ENCODE results near the gene LRRK1. TPM values are rescaled to one million over a fixed set of nuclear protein-coding genes. Genes with fewer than 3 reads are reported as not detected.

LRRK1 gene
- total RNA-seq, 3 donors from 2014 or later (not counting 1 experiment from before 2014, with no cell fraction given), result 1.2 to 5.5 (median 3.2) TPM

GRCh38 chr15:101048176-101048575, 129.0 kb downstream of the LRRK1 start:
- Mint-ChIP-seq H3K9me3 (no peaks in the 10 kb centered on the region), H3K4me1 (no peaks in the 10 kb centered on the region), H3K27me3 (ENCODE audit: low read depth in 2 of 2) (peaks cover 0 to 3% of the 10 kb centered on the region in 2 donors), H3K27ac (no peak overlapping the region), H3K36me3 (no peaks in the 10 kb centered on the region), H3K4me3 (no peak overlapping the region)
- TF ChIP-seq CTCF (IDR thresholded peaks at IDR 0.05), result no peak
- Histone ChIP-seq H3K9me3 (ENCODE audit: control insufficient read depth, insufficient read depth, low read length) (no peaks in the 10 kb centered on the region), H3K4me3 (ENCODE audit: low read length) (no peak overlapping the region), H3K27me3 (ENCODE audit: control insufficient read depth, insufficient read depth, low read length) (no peaks in the 10 kb centered on the region), H3K27ac (ENCODE audit: low read length) (no peak overlapping the region), H3K36me3 (ENCODE audit: control insufficient read depth, insufficient read depth, low read length) (no peaks in the 10 kb centered on the region), H3K4me1 (ENCODE audit: control insufficient read depth, insufficient read depth, low read length) (no peaks in the 10 kb centered on the region)
- 86% methylated on average over 7 of the region's 7 CpGs for WGBS (ENCODE audit: insufficient coverage)
- DNase-seq (no peak), ATAC-seq (no peak)
- intact Hi-C loops (cut with micrococcal nuclease), result no loop called here

GRCh38 chr15:101048581-101049030, 129.4 kb downstream of the LRRK1 start:
- H3K4me3 Mint-ChIP-seq, result no peak overlapping the region
- no peak overlapping the region for H3K27ac Mint-ChIP-seq
- WGBS (ENCODE audit: insufficient coverage), result 94% methylated on average over 13 of the region's 13 CpGs
- H3K36me3 Mint-ChIP-seq, result no peaks in the 10 kb centered on the region
- Histone ChIP-seq H3K4me3 (ENCODE audit: low read length) (no peak overlapping the region), H3K27ac (ENCODE audit: low read length) (no peak overlapping the region), H3K9me3 (ENCODE audit: control insufficient read depth, insufficient read depth, low read length) (no peaks in the 10 kb centered on the region), H3K4me1 (ENCODE audit: control insufficient read depth, insufficient read depth, low read length) (no peaks in the 10 kb centered on the region), H3K27me3 (ENCODE audit: control insufficient read depth, insufficient read depth, low read length) (no peaks in the 10 kb centered on the region), H3K36me3 (ENCODE audit: control insufficient read depth, insufficient read depth, low read length) (no peaks in the 10 kb centered on the region)
- H3K27me3 Mint-ChIP-seq (ENCODE audit: low read depth in 2 of 2), result peaks cover 0 to 3% of the 10 kb centered on the region in 2 donors
- no peaks in the 10 kb centered on the region for H3K9me3 Mint-ChIP-seq
- H3K4me1 Mint-ChIP-seq, result no peaks in the 10 kb centered on the region
- no peak for TF ChIP-seq CTCF (IDR thresholded peaks at IDR 0.05)
- intact Hi-C loops (cut with micrococcal nuclease), result no loop called here
- ATAC-seq (no peak), DNase-seq (no peak)

- DNase-seq (peak in 1 of 2 donors; percentile 3), ATAC-seq (no peak)
- intact Hi-C loops (cut with micrococcal nuclease), result no loop called here
- no peak overlapping the region for H3K27ac Mint-ChIP-seq
- H3K9me3 Mint-ChIP-seq, result no peaks in the 10 kb centered on the region
- no peaks in the 10 kb centered on the region for H3K4me1 Mint-ChIP-seq
- H3K27ac ChIP-seq (ENCODE audit: low read length), result no peak overlapping the region
- no peaks in the 10 kb centered on the region for H3K4me1 ChIP-seq (ENCODE audit: control insufficient read depth, insufficient read depth, low read length)
- WGBS (ENCODE audit: insufficient coverage), result 93% methylated on average over 11 of the region's 11 CpGs
- no peaks in the 10 kb centered on the region for H3K9me3 ChIP-seq (ENCODE audit: control insufficient read depth, insufficient read depth, low read length)
- no peaks in the 10 kb centered on the region for H3K36me3 ChIP-seq (ENCODE audit: control insufficient read depth, insufficient read depth, low read length)
- peaks cover 0 to 3% of the 10 kb centered on the region in 2 donors for H3K27me3 Mint-ChIP-seq (ENCODE audit: low read depth in 2 of 2)
- no peaks in the 10 kb centered on the region for H3K36me3 Mint-ChIP-seq
- no peak overlapping the region for H3K4me3 Mint-ChIP-seq
- H3K4me3 ChIP-seq (ENCODE audit: low read length), result no peak overlapping the region
- no peaks in the 10 kb centered on the region for H3K27me3 ChIP-seq (ENCODE audit: control insufficient read depth, insufficient read depth, low read length)
- TF ChIP-seq CTCF (IDR thresholded peaks at IDR 0.05), result no peak
Observed at GRCh38 chr15:101049282-101049681, 130.1 kb downstream of the LRRK1 start.

All from natural killer cell (primary cell).